ENCODE results near the gene CRISP1. TPM values are rescaled to one million over a fixed set of nuclear protein-coding genes. Genes with fewer than 3 reads are reported as not detected.

Gene CRISP1
- total and polyA plus RNA-seq, 9 of the 15 experiments (the other 6 are each of a cell fraction or from before 2014, with no cell fraction given): not detected

DNA sequence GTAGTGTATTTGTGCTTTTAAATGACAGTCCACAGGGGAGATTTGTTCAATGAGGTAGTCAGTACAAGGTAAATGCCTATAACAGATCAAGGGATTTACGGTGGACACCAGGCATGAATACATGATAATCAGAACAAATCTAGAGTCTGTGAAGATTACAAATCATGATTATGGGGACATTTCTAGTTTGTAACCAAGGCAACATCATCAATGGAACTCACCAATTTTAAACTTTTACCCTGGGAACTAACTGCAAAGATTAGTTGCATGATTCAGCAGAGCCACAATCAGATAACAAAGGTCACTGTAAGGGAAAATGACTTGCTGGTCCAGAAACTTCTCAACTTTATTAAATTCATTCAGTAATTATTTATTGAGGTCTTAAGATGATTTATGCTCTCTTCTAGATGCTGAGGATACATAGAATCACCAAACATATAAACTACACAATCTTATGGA, at the start of gene CRISP1 (continued):
- TF ChIP-seq LEF1 (IDR thresholded peaks at IDR 0.05): peak; percentile 29; the same call in 1 of the 2 replicates
- peak; percentile 56 to 70; a peak in 3 of 4 replicates for TF ChIP-seq TRIM24 (IDR thresholded peaks at IDR 0.05)
- peak; percentile 75 for TF ChIP-seq ARID1B (IDR thresholded peaks at IDR 0.05)
- no peak for TF ChIP-seq ZKSCAN1 (IDR thresholded peaks at IDR 0.05; ENCODE audit: low read depth, low read length)
- TF ChIP-seq SOX6 (IDR thresholded peaks at IDR 0.05): 0 out of 2 replicates have a peak, but pooled peaks have one; percentile 13
- no peak for TF ChIP-seq NFRKB (IDR thresholded peaks at IDR 0.05; ENCODE audit: low read depth)
- no peak for TF ChIP-seq ZNF445 (CRISPR knock-in tag; IDR thresholded peaks at IDR 0.05; ENCODE audit: low read depth)
- TF ChIP-seq TGIF2 (CRISPR knock-in tag; IDR thresholded peaks at IDR 0.05): no peak
- no peak for TF ChIP-seq HNRNPH1 (optimal IDR thresholded peaks at IDR 0.05; ENCODE audit: low read depth, low read length)
- no peak for TF ChIP-seq PCBP1 (IDR thresholded peaks at IDR 0.05; ENCODE audit: low read depth, low read length, poor library complexity, severe bottlenecking)
- no peak for TF ChIP-seq GTF2F1 (IDR thresholded peaks at IDR 0.05; ENCODE audit: low read depth, low read length)
- TF ChIP-seq XRCC5 (IDR thresholded peaks at IDR 0.05; ENCODE audit: low read depth, low read length): no peak
- no peak for TF ChIP-seq ZKSCAN3 (CRISPR knock-in tag; IDR thresholded peaks at IDR 0.05)
- no peak for TF ChIP-seq ARID2 (IDR thresholded peaks at IDR 0.05)
- no peak for TF ChIP-seq BCL6 (CRISPR knock-in tag; IDR thresholded peaks at IDR 0.05)
- no peak for TF ChIP-seq YY1 (IDR thresholded peaks at IDR 0.05; ENCODE audit: borderline replicate concordance in 1 of 3, control insufficient read depth in 1 of 3, extremely low read depth in 1 of 3, insufficient read depth in 3 of 3, insufficient read length in 1 of 3, insufficient replicate concordance in 2 of 3, low read depth in 1 of 3, low read length in 2 of 3)
- no peak for TF ChIP-seq DIDO1 (tag; IDR thresholded peaks at IDR 0.05; ENCODE audit: low read depth)
- no peak for TF ChIP-seq PHB (CRISPR knock-in tag; IDR thresholded peaks at IDR 0.05)
- TF ChIP-seq TEAD2 (tag; IDR thresholded peaks at IDR 0.05): no peak
- TF ChIP-seq, protein P1, sequence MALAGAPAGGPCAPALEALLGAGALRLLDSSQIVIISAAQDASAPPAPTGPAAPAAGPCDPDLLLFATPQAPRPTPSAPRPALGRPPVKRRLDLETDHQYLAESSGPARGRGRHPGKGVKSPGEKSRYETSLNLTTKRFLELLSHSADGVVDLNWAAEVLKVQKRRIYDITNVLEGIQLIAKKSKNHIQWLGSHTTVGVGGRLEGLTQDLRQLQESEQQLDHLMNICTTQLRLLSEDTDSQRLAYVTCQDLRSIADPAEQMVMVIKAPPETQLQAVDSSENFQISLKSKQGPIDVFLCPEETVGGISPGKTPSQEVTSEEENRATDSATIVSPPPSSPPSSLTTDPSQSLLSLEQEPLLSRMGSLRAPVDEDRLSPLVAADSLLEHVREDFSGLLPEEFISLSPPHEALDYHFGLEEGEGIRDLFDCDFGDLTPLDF (CRISPR knock-in tag; IDR thresholded peaks at IDR 0.05): no peak
- TF ChIP-seq, protein P2, sequence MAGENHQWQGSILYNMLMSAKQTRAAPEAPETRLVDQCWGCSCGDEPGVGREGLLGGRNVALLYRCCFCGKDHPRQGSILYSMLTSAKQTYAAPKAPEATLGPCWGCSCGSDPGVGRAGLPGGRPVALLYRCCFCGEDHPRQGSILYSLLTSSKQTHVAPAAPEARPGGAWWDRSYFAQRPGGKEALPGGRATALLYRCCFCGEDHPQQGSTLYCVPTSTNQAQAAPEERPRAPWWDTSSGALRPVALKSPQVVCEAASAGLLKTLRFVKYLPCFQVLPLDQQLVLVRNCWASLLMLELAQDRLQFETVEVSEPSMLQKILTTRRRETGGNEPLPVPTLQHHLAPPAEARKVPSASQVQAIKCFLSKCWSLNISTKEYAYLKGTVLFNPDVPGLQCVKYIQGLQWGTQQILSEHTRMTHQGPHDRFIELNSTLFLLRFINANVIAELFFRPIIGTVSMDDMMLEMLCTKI (IDR thresholded peaks at IDR 0.05; ENCODE audit: partially characterized antibody): no peak
- no peak for TF ChIP-seq GABPB1 (CRISPR knock-in tag; IDR thresholded peaks at IDR 0.05)
- TF ChIP-seq TAF7 (tag; IDR thresholded peaks at IDR 0.05): no peak
- no peak for TF ChIP-seq SRSF7 (optimal IDR thresholded peaks at IDR 0.05; ENCODE audit: low read depth, low read length)
- no peak for TF ChIP-seq ZSCAN32 (CRISPR knock-in tag; IDR thresholded peaks at IDR 0.05)
- TF ChIP-seq NCOA2 (IDR thresholded peaks at IDR 0.05; ENCODE audit: partially characterized antibody in 2 of 2): no peak
- TF ChIP-seq SAFB2 (IDR thresholded peaks at IDR 0.05; ENCODE audit: borderline replicate concordance, low read depth, low read length, severe bottlenecking): no peak
- TF ChIP-seq HDAC3 (IDR thresholded peaks at IDR 0.05; ENCODE audit: borderline replicate concordance, partially characterized antibody): no peak
- TF ChIP-seq THRAP3 (IDR thresholded peaks at IDR 0.05; ENCODE audit: borderline replicate concordance): no peak

All from K562 (cell line).